HS-27A (cell line): ENCODE measurements around the gene ASIC4.

Experiments used
- DNase-seq: peaks from one replicate; pipeline ENCODE4 v3.0.0-alpha.2; 2012; ENCODE audit warnings: low read depth, missing footprints

ASIC4 gene, protein sequence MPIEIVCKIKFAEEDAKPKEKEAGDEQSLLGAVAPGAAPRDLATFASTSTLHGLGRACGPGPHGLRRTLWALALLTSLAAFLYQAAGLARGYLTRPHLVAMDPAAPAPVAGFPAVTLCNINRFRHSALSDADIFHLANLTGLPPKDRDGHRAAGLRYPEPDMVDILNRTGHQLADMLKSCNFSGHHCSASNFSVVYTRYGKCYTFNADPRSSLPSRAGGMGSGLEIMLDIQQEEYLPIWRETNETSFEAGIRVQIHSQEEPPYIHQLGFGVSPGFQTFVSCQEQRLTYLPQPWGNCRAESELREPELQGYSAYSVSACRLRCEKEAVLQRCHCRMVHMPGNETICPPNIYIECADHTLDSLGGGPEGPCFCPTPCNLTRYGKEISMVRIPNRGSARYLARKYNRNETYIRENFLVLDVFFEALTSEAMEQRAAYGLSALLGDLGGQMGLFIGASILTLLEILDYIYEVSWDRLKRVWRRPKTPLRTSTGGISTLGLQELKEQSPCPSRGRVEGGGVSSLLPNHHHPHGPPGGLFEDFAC

DNA sequence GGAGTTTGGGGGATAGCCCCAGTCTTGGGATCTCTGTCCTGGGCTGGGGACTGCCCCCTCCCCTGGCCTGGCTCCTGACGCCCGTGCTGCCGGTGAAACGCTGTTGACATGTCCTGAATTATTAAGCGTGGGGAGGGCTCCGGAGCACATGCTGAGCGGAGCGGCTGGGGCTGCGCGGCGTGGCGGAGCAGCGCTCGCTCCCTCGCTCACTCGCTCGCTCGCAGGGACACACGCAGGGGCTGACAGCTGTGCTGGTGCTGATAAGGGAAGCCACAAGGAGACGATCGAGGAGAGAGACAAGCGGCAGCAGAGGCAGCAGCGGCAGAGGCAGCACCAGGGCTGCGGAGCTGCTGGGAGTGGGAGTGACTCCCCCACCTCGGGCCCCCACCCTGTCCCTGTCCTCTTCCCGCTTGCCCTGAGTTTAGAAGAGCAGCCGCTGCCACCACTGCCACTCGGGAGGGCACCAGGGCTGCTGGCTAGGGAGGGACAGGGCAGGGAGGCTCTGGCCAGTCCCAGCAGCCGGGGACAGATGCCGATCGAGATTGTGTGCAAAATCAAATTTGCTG, at the start of gene ASIC4:
Gene ASIC4 (plus strand): TSS at position 287 of the 566 bp plus-strand sequence. CDS start 243 bp downstream, at position 530.
- no peak for DNase-seq

DNA sequence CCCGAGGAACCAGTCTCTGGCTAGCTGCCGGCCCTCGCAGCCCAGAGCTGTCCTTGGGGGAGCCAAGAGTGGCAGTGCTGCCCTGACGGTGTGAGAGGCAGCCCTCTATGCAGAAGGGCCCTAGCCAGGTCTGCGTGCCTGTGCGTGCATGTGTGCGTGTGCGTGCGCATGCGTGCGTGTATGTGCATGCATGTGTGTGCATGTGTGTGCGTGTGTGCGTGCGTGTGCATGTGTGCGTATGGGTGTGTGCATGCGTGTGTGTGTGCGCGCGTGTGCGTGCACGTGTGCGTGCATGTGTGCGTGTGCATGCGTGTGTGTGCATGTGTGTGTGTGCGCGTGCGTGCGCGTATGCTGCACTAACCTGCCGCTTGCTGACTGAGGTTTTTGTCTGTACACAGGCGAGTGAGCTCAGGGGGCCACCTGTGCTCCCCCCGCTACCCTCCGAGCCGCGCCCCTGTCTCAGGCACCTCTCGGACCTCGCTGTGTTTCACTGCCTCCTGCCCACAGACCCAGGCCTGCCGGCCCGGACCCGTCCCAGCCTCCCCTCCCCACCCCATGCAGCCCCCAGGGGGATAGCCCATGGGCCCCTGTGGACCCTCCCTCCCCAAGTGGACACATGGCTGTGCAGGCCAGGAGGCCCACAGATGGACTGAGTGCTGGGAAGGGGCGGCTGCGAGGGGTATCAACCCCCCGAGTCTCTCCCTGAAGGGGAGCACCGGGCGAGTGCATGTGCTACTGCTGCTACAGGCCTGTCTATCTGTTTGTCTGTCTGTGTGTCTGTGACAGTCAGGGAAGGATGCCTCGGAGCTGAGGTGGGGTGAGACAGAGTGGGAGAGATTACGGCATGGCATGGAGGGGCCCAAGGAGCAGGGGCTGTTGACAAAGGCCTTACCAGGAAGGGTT, 48.4 kb upstream of the ASIC4 start:
- no peak for DNase-seq

DNA sequence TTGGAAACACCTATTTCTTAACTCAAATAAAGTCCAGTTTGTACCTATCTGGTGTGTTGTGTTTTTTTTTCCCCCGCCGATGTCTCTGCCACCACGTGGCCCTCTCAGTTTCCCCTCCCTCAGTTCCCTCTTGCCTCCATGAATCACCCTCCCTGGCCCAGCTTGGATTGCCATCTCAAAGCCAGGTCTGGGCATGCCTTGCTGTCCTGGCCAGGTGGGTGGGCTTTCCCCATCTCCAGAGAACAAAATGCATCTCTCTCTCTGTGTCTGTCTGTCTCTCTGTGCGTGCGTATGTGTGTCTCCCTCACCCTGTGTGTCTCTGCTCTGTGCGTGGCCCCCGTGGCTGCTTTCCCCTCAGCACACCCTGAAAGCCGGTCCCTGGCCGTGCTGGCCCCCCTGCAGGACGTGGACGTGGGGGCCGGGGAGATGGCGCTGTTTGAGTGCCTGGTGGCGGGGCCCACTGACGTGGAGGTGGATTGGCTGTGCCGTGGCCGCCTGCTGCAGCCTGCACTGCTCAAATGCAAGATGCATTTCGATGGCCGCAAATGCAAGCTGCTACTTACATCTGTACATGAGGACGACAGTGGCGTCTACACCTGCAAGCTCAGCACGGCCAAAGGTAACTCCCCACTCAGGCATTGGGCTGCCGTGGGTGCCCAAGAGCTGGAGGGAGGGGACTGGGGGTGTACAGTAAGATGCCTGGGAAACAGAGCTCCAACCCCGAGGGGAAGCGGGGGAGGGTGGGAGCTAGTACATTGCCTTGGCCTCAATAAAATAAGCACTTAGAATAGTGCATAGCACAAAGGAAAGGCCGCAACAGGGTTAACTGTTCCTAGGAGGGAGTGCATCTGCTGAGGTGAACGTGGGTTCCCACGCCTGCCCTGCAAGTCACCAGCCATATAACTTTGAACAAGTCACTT, 47.2 kb upstream of the ASIC4 start:
- DNase-seq, result no peak

DNA sequence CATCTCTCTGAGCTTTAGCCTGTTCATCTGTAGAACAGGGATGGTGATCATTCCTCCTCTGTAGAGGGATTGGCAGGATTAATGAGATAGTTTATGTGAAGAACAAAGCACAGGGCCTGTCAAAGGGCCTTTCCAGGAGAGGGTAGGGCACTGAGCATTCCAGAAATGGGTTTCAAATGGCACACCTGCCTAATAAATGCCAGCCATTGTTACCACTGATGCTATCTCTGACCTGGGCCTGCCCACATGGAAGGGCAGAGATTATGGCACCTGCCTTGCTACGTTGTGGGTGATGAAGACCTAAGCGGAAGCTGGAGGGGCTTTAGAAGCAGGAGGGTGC, 46.6 kb upstream of the ASIC4 start:
- no peak for DNase-seq

DNA sequence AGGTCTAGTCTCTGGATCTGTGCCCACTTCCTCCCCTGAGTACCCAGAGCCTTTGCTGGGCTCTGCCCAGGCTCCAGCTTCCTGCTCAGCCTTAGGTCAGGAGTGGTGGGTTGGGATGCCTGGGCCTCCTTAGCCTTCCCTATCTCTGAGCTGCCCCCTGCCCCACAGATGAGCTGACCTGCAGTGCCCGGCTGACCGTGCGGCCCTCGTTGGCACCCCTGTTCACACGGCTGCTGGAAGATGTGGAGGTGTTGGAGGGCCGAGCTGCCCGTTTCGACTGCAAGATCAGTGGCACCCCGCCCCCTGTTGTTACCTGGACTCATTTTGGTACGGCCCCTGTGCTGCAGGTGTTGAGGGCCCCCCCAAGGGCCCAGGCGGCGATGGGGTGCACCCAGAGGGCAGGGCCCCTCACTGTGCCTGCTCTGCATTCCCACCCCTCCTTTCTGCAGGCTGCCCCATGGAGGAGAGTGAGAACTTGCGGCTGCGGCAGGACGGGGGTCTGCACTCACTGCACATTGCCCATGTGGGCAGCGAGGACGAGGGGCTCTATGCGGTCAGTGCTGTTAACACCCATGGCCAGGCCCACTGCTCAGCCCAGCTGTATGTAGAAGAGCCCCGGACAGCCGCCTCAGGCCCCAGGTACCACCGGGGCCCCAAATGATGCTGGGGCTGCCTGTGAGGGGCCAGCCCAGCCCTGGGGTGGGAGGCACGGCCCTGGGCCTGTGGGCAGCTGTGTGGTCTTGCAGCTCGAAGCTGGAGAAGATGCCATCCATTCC, 45.7 kb upstream of the ASIC4 start:
- DNase-seq, result no peak

DNA sequence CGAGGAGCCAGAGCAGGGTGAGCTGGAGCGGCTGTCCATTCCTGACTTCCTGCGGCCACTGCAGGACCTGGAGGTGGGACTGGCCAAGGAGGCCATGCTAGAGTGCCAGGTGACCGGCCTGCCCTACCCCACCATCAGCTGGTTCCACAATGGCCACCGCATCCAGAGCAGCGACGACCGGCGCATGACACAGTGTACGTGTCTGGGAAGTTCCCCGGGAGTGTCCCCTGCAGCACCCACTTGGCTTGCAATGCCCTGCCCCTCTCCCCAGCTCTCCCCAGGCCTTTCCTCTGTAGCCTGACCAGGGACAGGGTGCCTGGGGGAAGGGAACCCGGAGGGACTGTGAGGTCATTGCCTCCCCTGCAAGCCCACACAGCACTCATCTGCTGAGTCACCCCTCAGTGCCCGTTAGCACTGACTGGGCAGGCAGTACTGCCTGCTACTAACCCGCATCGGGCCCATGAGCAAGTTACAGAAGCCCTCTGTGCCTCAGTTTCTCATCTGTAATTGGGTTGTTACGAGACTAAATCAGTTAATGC, 45.0 kb upstream of the ASIC4 start:
- no peak for DNase-seq

DNA sequence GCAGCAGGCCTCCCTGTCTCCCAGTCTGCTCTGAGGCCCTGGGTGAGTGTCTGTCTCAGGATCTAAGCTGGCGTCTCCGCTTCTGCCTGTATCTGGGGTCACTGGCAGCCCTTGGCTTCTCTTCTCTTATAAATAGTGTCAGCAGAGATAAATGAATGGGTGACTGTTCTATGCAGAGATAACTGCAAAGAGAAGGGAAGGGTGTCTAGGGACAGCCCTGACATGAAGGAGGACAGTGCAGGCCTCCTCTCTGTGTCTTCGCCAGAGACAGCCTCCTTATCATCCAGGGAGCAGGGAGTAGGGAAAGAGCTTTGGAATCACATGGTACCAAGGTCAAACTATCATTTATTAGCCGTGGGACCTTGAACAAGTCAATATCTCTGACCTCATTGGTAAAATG, 43.9 kb upstream of the ASIC4 start:
- no peak for DNase-seq

DNA sequence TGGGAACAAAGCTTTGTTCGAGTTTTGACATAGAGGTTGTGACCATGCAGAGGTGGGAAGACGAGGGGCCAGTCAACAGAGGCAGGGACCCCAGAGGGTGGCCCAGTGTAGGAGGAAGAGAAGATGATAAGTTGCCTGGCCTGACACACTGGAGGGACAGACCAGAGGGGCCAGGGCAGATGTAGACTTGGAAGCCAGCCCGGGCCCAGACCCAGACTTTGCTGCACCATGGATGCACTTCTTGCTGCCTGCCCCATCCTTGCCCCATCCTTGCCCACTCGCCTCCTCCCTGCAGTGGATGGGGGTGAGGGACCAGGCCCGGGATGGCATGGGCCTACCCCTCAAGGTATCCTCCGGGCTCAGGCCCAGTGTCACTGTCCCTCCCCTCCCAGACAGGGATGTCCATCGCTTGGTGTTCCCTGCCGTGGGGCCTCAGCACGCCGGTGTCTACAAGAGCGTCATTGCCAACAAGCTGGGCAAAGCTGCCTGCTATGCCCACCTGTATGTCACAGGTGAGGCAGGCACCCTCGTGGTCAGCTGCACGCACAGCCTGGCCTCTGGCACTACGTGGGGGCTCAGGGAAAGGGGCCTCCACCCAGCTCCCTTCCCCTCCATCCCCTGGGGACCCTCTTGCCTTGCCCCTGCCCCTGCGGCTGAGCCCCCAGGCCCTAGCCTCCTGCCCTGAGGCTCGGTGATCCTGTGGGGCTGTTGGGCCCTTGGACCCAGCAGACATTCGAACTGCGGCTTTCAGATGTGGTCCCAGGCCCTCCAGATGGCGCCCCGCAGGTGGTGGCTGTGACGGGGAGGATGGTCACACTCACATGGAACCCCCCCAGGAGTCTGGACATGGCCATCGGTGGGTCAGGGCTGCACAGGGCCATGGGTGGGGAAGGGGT, 42.6 kb upstream of the ASIC4 start:
- no peak for DNase-seq

DNA sequence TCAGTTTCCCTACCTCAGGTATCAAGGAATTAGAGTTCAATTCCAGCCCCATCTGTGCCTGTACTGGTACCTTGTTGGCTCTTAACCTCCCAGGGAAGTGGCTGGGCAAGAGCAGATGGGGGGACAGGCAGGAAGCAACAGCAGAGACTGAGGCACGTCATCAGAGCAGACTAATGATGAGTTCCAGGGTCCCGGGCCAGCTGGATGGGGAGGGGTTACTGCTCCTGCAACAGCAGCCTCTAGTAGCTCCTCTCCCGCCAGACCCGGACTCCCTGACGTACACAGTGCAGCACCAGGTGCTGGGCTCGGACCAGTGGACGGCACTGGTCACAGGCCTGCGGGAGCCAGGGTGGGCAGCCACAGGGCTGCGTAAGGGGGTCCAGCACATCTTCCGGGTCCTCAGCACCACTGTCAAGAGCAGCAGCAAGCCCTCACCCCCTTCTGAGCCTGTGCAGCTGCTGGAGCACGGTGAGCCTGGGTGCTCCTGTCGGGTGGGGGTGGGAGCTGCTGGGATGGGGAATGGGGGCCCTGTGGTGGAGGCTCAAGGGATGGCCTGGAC, 41.6 kb upstream of the ASIC4 start:
- no peak for DNase-seq

DNA sequence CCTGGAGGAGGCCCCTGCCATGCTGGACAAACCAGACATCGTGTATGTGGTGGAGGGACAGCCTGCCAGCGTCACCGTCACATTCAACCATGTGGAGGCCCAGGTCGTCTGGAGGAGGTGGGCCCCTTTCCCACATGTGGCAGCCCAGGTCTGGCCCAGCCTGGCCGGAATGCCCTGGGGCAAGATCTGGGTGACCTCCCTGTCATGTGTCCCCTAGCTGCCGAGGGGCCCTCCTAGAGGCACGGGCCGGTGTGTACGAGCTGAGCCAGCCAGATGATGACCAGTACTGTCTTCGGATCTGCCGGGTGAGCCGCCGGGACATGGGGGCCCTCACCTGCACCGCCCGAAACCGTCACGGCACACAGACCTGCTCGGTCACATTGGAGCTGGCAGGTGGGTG, 40.8 kb upstream of the ASIC4 start:
- DNase-seq, result no peak

DNA sequence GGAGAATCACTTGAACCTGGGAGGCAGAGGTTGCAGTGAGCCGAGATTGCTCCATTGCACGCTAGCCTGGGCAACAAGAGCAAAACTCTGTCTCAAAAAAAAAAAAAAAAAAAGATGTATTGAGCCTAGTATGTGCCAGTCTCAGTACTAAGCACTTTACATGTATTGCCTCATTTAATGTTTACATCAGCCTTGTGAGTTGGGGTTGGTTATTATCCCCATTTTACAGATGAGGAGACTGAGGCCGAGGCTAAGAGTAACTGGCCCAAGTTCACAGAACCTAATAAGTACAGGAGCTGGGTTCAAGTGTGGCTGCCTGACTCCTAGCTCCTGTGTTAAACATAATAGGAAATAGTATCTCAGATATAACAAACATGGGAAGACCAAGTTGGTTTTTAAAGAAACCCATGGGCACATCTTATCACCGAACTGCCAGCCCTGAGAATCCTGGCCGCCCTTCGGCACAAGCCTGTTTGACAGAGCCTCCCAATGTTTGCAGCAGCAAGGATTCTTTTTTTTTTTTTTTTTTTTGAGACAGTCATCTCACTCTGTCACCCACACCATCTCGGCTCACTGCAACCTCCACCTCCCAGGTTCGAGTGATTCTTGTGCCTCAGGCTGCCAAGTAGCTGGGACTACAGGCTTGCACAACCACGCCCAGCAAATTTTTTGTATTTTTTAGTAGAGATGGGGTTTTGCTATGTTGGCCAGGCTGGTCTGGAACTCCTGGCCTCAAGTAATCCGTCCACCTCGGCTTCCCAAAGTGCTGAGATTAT, 39.8 kb upstream of the ASIC4 start:
- no peak for DNase-seq

DNA sequence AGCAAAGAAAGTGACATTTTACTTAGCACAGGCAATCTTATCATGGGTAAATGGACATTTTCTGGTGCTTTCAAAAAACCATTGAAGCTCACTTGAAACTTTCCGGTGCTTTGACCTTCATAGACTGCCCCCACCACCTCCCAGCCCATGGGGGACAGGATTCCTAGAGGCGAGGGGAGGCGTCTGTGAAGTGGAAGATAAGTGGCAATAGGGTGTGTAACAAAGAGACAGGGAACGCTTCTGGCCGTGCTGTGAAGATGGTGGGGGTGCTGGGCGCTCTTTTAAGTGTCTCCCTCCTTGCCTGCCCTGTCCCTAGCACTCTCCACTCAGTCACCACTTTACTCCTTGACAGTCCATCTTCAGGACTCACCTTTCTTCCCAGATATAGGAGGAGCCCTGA, 39.0 kb upstream of the ASIC4 start:
- DNase-seq, result no peak

DNA sequence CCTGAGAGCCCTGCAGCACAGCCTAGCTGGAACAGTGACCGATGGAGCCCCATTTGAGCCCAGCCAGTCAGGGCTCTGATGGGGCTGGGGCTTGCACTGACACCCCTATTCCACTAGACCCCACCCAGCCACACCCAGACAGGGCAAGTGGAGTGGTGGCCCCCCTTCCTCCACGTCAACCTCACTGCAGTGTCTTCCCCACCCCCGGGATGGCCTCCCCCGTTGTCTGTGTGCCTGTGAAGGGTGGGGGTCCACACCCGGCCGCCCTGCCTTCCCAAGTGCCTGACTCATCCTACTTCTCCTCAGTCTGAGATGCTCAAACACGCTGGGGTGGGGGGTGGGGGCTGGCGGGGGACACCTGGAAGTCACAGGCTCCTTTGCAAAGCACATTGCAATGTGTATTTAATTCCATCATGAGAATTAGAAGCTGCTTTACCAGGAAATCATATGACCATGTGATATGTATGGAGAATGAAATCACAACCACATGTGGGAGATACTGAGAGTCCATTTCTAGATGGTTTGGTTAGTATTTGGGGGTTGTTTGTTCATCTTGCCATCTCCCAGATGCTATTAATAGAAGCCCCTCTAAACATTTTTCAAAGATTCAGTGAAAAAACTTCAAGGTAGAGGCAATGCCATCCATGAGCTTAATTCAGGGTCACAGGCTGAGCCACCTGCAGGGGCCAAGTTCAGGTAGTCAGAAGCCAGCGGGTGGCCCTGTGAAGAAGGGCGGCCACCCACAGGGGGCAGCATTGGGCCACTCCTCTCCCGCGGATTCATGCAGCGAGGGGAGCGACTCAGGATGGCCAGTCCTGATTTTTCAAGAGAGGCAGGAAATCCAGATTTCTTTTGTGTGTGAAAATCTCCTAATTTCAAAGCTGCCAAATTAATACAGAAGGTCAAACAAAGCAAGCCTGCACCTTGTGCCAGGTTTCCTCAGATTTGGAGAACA, 38.3 kb upstream of the ASIC4 start:
- no peak for DNase-seq

DNA sequence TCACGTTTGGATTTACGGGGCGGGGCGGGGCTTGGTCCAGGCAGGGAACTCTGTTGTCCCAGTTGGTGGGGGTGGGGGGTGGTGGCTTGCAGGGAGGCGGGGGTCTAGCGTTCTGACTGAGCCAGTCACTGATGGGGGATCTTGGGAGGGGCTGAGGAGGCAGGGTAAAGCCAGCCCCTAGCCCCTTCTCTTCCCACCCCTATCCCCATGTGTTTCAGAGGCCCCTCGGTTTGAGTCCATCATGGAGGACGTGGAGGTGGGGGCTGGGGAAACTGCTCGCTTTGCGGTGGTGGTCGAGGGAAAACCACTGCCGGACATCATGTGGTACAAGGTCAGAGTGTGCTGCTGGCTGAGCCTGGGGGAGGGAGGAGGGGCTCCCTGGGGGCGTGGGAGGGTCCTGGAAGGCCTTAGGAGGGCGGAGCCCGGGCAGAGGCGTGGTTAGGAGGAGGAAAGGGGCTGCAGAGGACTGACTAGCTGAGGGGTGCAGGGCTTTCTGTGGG, 37.6 kb upstream of the ASIC4 start:
- DNase-seq, result no peak

DNA sequence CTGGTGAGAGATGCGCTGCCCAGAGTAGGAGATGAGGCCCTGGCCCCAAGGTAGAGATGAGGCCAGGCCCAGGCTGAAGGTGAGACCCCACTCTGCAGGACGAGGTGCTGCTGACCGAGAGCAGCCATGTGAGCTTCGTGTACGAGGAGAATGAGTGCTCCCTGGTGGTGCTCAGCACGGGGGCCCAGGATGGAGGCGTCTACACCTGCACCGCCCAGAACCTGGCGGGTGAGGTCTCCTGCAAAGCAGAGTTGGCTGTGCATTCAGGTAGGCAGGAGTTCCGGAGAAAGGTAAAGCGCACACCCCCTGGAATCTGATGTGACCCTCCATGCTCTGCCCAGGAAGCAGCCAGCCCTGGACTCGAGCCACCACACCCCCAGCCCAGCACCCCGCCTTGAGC, 37.1 kb upstream of the ASIC4 start:
- no peak for DNase-seq

DNA sequence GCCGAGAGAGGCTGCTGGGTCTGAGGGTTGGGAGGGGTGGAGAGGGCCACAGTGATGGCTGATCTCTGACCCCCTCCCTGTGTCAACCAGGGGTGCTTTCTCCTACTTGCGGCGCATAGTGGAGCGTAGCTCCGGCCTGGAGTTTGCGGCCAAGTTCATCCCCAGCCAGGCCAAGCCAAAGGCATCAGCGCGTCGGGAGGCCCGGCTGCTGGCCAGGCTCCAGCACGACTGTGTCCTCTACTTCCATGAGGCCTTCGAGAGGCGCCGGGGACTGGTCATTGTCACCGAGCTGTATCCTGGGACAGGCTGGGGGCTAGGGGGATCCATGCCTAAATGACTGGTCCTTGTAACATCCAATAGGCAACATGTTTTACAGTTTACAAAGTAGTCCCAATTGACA, 36.5 kb upstream of the ASIC4 start:
- no peak for DNase-seq

DNA sequence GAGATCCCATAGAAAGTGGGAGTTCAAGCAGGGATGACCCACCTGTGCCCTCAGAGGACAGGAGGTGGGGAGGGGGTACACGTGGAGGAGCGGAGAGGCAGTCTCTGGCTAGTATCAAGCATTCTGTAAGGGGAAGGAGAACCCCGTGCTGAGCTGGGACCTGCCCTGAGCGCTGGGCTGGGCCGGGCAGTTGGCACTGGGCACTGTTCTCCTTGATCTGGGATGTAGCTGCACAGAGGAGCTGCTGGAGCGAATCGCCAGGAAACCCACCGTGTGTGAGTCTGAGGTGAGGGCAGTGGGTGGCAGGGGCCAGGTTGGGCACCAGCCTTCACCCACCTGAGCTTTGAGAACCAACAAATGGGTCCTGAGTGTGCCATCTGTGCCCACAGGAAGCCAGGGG, 35.4 kb upstream of the ASIC4 start:
- no peak for DNase-seq
